H9 (cell line): Measurements from ENCODE around the gene CHURC1. TPM values are rescaled to one million over a fixed set of nuclear protein-coding genes. Genes with fewer than 3 reads are reported as not detected.

ENCODE experiments used
- DNase-seq: peaks from one replicate; pipeline ENCODE4 v3.0.0-alpha.2; 2017
- H2AFZ ChIP-seq: one replicate; pipeline ENCODE4 v1.6.1; 2013; ENCODE audit warnings: mild to moderate bottlenecking, low read length, control low read depth, moderate library complexity
- H2AK5ac ChIP-seq: 2 replicates; pipeline ENCODE4 v1.6.1; 2013; ENCODE audit warnings: low read length, control low read depth, mixed read lengths; ENCODE audit not compliant: insufficient read length
- H2BK120ac ChIP-seq: one replicate; pipeline ENCODE4 v1.6.1; 2013; ENCODE audit warnings: low read depth, mild to moderate bottlenecking, low read length, control low read depth, inconsistent platforms; ENCODE audit not compliant: poor library complexity, severe bottlenecking
- H2BK12ac ChIP-seq: 2 replicates; pipeline ENCODE4 v1.6.1; 2013; ENCODE audit warnings: low read length, control low read depth, mixed read lengths, low read depth; ENCODE audit not compliant: insufficient read length
- H2BK15ac ChIP-seq: 2 replicates; pipeline ENCODE4 v1.6.1; 2013; ENCODE audit warnings: low read depth, low read length, control low read depth
- H2BK20ac ChIP-seq: one replicate; pipeline ENCODE4 v1.6.1; 2013; ENCODE audit warnings: low read depth, mild to moderate bottlenecking, low read length, control low read depth, inconsistent platforms; ENCODE audit not compliant: poor library complexity, severe bottlenecking
- H2BK5ac ChIP-seq: 2 replicates; pipeline ENCODE4 v1.6.1; 2013; ENCODE audit warnings: low read length, control low read depth, mixed read lengths; ENCODE audit not compliant: insufficient read length
- H3K14ac ChIP-seq: 2 replicates; pipeline ENCODE4 v1.6.1; 2013; ENCODE audit warnings: low read length, control low read depth; ENCODE audit not compliant: insufficient read depth
- H3K18ac ChIP-seq: 2 replicates; pipeline ENCODE4 v1.6.1; 2013; ENCODE audit warnings: low read depth, mild to moderate bottlenecking, mixed read lengths, low read length, control low read depth; ENCODE audit not compliant: insufficient read length
- H3K23ac ChIP-seq: 2 replicates; pipeline ENCODE4 v1.6.1; 2013; ENCODE audit warnings: low read length, control low read depth, mixed read lengths, low read depth; ENCODE audit not compliant: insufficient read length
- H3K23me2 ChIP-seq: 2 replicates; pipeline ENCODE4 v1.6.1; 2013; ENCODE audit warnings: low read depth, mild to moderate bottlenecking, mixed read lengths, low read length, control low read depth; ENCODE audit not compliant: insufficient read length, poor library complexity, severe bottlenecking
- H3K27ac ChIP-seq: 2 replicates; pipeline ENCODE4 v1.5.1; 2013; ENCODE audit warnings: low read length, control low read depth, mixed read lengths, low read depth; ENCODE audit not compliant: insufficient read length
- H3K27me3 ChIP-seq: 2 replicates; pipeline ENCODE4 v1.6.1; 2013; ENCODE audit warnings: low read length, control low read depth, inconsistent platforms; ENCODE audit not compliant: insufficient read depth
- H3K4ac ChIP-seq: 2 replicates; pipeline ENCODE4 v1.6.1; 2013; ENCODE audit warnings: low read depth, mild to moderate bottlenecking, control low read depth, inconsistent platforms, low read length, moderate library complexity
- H3K4me1 ChIP-seq: 2 replicates; pipeline ENCODE4 v1.6.1; 2013; ENCODE audit warnings: low read length, control low read depth, inconsistent platforms; ENCODE audit not compliant: insufficient read depth
- H3K4me2 ChIP-seq: 2 replicates; pipeline ENCODE4 v1.6.1; 2013; ENCODE audit warnings: low read length, control low read depth, mixed read lengths; ENCODE audit not compliant: insufficient read length, insufficient read depth
- H3K56ac ChIP-seq: 2 replicates; pipeline ENCODE4 v1.6.1; 2013; ENCODE audit warnings: low read depth, mild to moderate bottlenecking, mixed read lengths, low read length, control low read depth; ENCODE audit not compliant: insufficient read length
- H3K79me1 ChIP-seq: 2 replicates; pipeline ENCODE4 v1.6.1; 2013; ENCODE audit warnings: low read depth, mild to moderate bottlenecking, moderate library complexity, low read length, control low read depth, inconsistent platforms; ENCODE audit not compliant: insufficient read depth, poor library complexity, severe bottlenecking
- H3K79me2 ChIP-seq: 2 replicates; pipeline ENCODE4 v1.6.1; 2013; ENCODE audit warnings: low read length, control low read depth, inconsistent platforms; ENCODE audit not compliant: insufficient read depth
- H3K9ac ChIP-seq: 2 replicates; pipeline ENCODE4 v1.6.1; 2013; ENCODE audit warnings: low read length, control low read depth, mixed read lengths; ENCODE audit not compliant: insufficient read length; ENCODE audit errors: extremely low read depth
- H3K9me3 ChIP-seq: one replicate; pipeline ENCODE4 v1.6.1; 2013; ENCODE audit warnings: low read depth, low read length, inconsistent platforms; ENCODE audit not compliant: control insufficient read depth
- H3T11ph ChIP-seq: one replicate; pipeline ENCODE4 v1.6.1; 2013; ENCODE audit warnings: mild to moderate bottlenecking, low read length, control low read depth, inconsistent platforms
- H4K20me1 ChIP-seq: one replicate; pipeline ENCODE4 v1.6.1; 2013; ENCODE audit not compliant: control insufficient read depth, insufficient read length, insufficient read depth
- H4K5ac ChIP-seq: 2 replicates; pipeline ENCODE4 v1.6.1; 2013; ENCODE audit warnings: low read depth, mild to moderate bottlenecking, mixed read lengths, low read length, control low read depth; ENCODE audit not compliant: insufficient read length
- H4K8ac ChIP-seq: replicated peaks from 2 replicates; pipeline ENCODE4 v1.6.1; 2013; ENCODE audit warnings: low read length, control low read depth, mixed read lengths, low read depth; ENCODE audit not compliant: insufficient read length
- H4K91ac ChIP-seq: 2 replicates; pipeline ENCODE4 v1.6.1; 2013; ENCODE audit warnings: low read depth, mild to moderate bottlenecking, moderate library complexity, mixed read lengths, low read length, control low read depth; ENCODE audit not compliant: insufficient read length
- H3K27ac Mint-ChIP-seq, 3 experiments: 2 replicates in 2 of 3; 3 replicates in 1 of 3; pipeline ENCODE4 v1.8.0; 2020 to 2021; ENCODE audit warnings: mixed read lengths in 3 of 3, mild to moderate bottlenecking in 1 of 3, moderate library complexity in 1 of 3
- H3K27me3 Mint-ChIP-seq: 2 replicates; pipeline ENCODE4 v1.8.0; 2021; ENCODE audit warnings: low read depth, mild to moderate bottlenecking, moderate library complexity, mixed read lengths
- H3K36me3 Mint-ChIP-seq, 3 experiments: 2 replicates in 2 of 3; 3 replicates in 1 of 3; pipeline ENCODE4 v1.8.0; 2020 to 2021; ENCODE audit warnings: low read depth in 3 of 3, mixed read lengths in 3 of 3; ENCODE audit not compliant: insufficient read depth in 1 of 3
- H3K4me1 Mint-ChIP-seq, 2 experiments: 2 replicates each; pipeline ENCODE4 v1.8.0; 2020; ENCODE audit warnings: mixed read lengths in 2 of 2
- H3K4me3 Mint-ChIP-seq, 2 experiments: 2 replicates in 1 of 2; 3 replicates in 1 of 2; pipeline ENCODE4 v1.8.0; 2020 to 2021; ENCODE audit warnings: mild to moderate bottlenecking in 2 of 2, mixed read lengths in 2 of 2, moderate library complexity in 1 of 2
- H3K9me3 Mint-ChIP-seq, 2 experiments: 2 replicates in 1 of 2; 3 replicates in 1 of 2; pipeline ENCODE4 v1.8.0; 2020; ENCODE audit warnings: mild to moderate bottlenecking in 2 of 2, mixed read lengths in 2 of 2, moderate library complexity in 1 of 2
- CTCF ChIP-seq: fragments of 200-600 bp; sonication (generic); conservative IDR thresholded peaks from 3 replicates; pipeline ENCODE4 v1.8.0; 2021; ENCODE audit warnings: antibody characterized with exemption, mild to moderate bottlenecking
- WGBS: extraction: QIAGEN DNeasy Blood & Tissue Kit; methylation state at CpG from one replicate; pipeline ENCODE4 v1.1.7; 2013; ENCODE audit warnings: missing lambda C conversion rate, low lambda C conversion rate, mixed read lengths; ENCODE audit not compliant: insufficient read length; ENCODE audit errors: extremely low coverage; 5-methylcytosine and 5-hydroxymethylcytosine counted together
- total RNA-seq: library from RNA; stranded (reverse); gene quantifications from 2 replicates; pipeline ENCODE4 v1.2.1, GENCODE V29; 2021

CHURC1 gene
- total RNA-seq, 1 experiment from 2014 or later = 58.7 TPM

- H2BK5ac ChIP-seq = no peak overlapping the region
- no peaks in the 10 kb centered on the region for H3K79me1 ChIP-seq
- H3K23ac ChIP-seq = no peak overlapping the region
- H3K14ac ChIP-seq = peak overlapping the region; percentile 65; the same call in 1 of the 2 replicates
- peaks cover 39 to 41% of the 10 kb centered on the region in 2 experiments for H3K4me1 Mint-ChIP-seq
- H3K9me3 Mint-ChIP-seq = no peaks in the 10 kb centered on the region
- no peak overlapping the region for H3K56ac ChIP-seq
- H3K27me3 Mint-ChIP-seq = peaks cover 12% of the 10 kb centered on the region
- H3K4me2 ChIP-seq = no peak overlapping the region
- peak overlapping the region in 2 of 3 experiments; percentile 65 to 90; a peak in 3 of 7 replicates for H3K27ac Mint-ChIP-seq
- H3K9me3 ChIP-seq = no peaks in the 10 kb centered on the region
- no peak overlapping the region for H3K9ac ChIP-seq
- H3K4me3 Mint-ChIP-seq = no peak overlapping the region
- peaks cover 3% of the 10 kb centered on the region for H3K23me2 ChIP-seq
- H4K91ac ChIP-seq = no peak overlapping the region
- H3K27ac ChIP-seq = no peak overlapping the region
- no peak overlapping the region for H2AFZ ChIP-seq
- H4K20me1 ChIP-seq = no peaks in the 10 kb centered on the region
- no peak overlapping the region for H2AK5ac ChIP-seq
- H2BK12ac ChIP-seq = no peak overlapping the region
- no peak overlapping the region for H3K4ac ChIP-seq
- H3K18ac ChIP-seq = peak overlapping the region; percentile 82
- H2BK15ac ChIP-seq = no peak overlapping the region
- H4K8ac ChIP-seq = no peak overlapping the region
- H3K27me3 ChIP-seq = no peaks in the 10 kb centered on the region
- H2BK120ac ChIP-seq = no peak overlapping the region
- no CpG with 5 or more reads among the region's 5 CpGs for WGBS
- H3K79me2 ChIP-seq = no peaks in the 10 kb centered on the region; the same call in 1 of the 2 replicates
- H4K5ac ChIP-seq = no peak overlapping the region
- H3T11ph ChIP-seq = no peak overlapping the region
- 0 out of 7 replicates have a peak, but pooled peaks cover 0 to 2% (median 0%) of the 10 kb centered on the region in 3 experiments for H3K36me3 Mint-ChIP-seq
- peaks cover 8% of the 10 kb centered on the region; the same call in 1 of the 2 replicates for H3K4me1 ChIP-seq
- H2BK20ac ChIP-seq = no peak overlapping the region
- no peak for DNase-seq
- no peak for TF ChIP-seq CTCF
Measured at GRCh38 chr14:64979336-64980074, 65.2 kb downstream of the CHURC1 start.
